ENCODE results near the gene ANKIB1.

Gene ANKIB1

DNA sequence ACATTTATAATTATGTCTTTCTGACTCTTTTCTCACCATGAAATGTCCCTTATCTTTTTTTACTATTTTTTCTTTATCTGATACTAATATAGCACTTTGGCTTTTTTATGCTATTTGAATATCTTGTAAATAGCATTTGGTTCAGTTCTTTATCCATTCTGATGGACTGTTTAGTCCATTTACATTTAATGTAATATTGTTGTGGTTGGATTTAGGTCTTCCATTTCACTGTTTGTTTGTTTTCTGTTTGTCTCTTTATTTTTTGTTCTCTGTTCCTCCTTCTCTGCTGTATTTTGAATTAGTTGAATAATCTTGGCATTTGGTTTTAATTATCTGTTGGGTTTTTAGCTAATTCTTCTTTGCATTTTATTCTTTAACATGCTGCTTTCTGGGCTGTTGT is 89.8 kb downstream of the ANKIB1 start:
- no peak for DNase-seq
- Mint-ChIP-seq H3K4me1 (no peaks in the 10 kb centered on the region), H3K9me3 (peaks cover 12% of the 10 kb centered on the region), H3K27ac (no peak overlapping the region), H3K4me3 (no peak overlapping the region), H3K36me3 (ENCODE audit: low read depth) (peaks cover 54% of the 10 kb centered on the region), H3K27me3 (ENCODE audit: low read depth, poor library complexity) (no peaks in the 10 kb centered on the region)
- no peak for TF ChIP-seq CTCF (IDR thresholded peaks at IDR 0.05)

GRCh38 chr7:92336662-92337340 is 91.0 kb downstream of the ANKIB1 start:
- Mint-ChIP-seq H3K4me3 (no peak overlapping the region), H3K27me3 (ENCODE audit: low read depth, poor library complexity) (no peaks in the 10 kb centered on the region), H3K4me1 (no peaks in the 10 kb centered on the region), H3K27ac (no peak overlapping the region), H3K36me3 (ENCODE audit: low read depth) (peaks cover 50% of the 10 kb centered on the region), H3K9me3 (peaks cover 12% of the 10 kb centered on the region)
- no peak for DNase-seq
- TF ChIP-seq CTCF (IDR thresholded peaks at IDR 0.05) = no peak

DNA sequence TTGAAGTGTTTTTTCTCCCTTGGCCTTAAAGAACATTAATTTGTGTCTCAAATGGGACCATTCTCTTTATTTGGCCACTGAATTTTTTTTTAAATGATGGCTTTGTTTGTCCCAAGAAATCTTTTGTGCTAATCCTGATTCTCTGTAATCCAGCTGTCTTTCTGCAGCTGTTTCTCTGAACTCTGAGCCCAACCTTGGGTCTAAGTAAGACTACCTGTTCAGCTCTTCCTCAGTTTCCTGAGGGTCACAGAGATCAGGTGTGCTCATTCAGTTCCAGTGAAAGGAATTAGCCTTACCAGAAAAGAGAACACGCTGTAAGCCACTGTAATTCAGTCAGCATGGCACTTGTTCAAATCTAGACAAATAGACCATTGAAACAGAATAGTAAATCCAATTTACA is 94.2 kb downstream of the ANKIB1 start:
- TF ChIP-seq CTCF (IDR thresholded peaks at IDR 0.05) = no peak
- H3K4me3 Mint-ChIP-seq = no peak overlapping the region

DNA sequence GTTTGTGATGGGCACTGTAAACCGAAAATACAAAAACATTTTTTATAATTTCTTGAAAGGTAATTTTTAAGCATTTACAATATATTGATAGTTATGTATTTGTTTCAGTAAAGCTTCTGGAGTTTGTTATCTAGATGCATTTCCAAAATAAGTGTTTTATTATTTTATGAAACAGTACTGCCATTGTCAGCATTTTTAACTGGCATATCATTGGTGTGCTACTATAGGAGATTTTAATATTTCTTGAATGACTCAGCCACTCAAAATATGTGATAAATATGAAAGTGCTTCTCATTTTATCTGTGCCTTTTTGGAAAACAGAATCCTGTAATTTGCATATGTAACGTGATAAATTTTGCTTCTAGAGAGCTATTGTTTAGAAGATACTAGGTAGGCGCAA is 97.9 kb downstream of the ANKIB1 start:
- Mint-ChIP-seq H3K4me1 (no peaks in the 10 kb centered on the region), H3K9me3 (no peaks in the 10 kb centered on the region), H3K27ac (no peak overlapping the region), H3K27me3 (ENCODE audit: low read depth, poor library complexity) (no peaks in the 10 kb centered on the region), H3K4me3 (no peak overlapping the region), H3K36me3 (ENCODE audit: low read depth) (peaks cover 29% of the 10 kb centered on the region)
- TF ChIP-seq CTCF (IDR thresholded peaks at IDR 0.05) = no peak
- no peak for DNase-seq

More for the DNA sequence above, 94.2 kb downstream of the ANKIB1 start:
- DNase-seq = no peak
- Mint-ChIP-seq H3K4me1 (no peaks in the 10 kb centered on the region), H3K36me3 (ENCODE audit: low read depth) (peaks cover 33% of the 10 kb centered on the region), H3K27me3 (ENCODE audit: low read depth, poor library complexity) (no peaks in the 10 kb centered on the region), H3K9me3 (peaks cover 12% of the 10 kb centered on the region), H3K27ac (no peak overlapping the region)

- no peaks in the 10 kb centered on the region for H3K4me1 Mint-ChIP-seq
- no peaks in the 10 kb centered on the region for H3K9me3 Mint-ChIP-seq
- no peak for TF ChIP-seq CTCF (IDR thresholded peaks at IDR 0.05)
- no peak overlapping the region for H3K4me3 Mint-ChIP-seq
- DNase-seq = no peak
- no peak overlapping the region for H3K27ac Mint-ChIP-seq
- no peaks in the 10 kb centered on the region for H3K27me3 Mint-ChIP-seq (ENCODE audit: low read depth, poor library complexity)
- peaks cover 35% of the 10 kb centered on the region for H3K36me3 Mint-ChIP-seq (ENCODE audit: low read depth)
Observed at GRCh38 chr7:92352009-92352408, 106.2 kb downstream of the ANKIB1 start.

DNA sequence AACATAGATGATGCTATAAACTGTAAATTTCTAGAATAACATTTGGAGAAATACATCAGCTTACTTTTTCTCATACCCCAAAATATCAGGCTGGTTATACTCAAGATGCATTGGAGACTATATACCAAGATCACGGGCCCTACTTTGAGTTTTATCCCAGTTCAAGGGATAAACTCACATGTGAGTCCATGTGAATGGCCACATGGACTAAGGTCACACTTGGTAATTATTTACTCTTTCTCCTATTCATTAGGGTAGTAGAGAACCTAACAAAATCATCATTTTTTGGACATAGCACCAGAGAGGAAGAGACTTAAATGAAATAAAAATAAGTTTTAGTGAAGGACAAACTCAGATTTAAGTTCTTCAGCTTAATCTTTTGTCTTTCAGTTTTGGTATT is 108.4 kb downstream of the ANKIB1 start:
- no peaks in the 10 kb centered on the region for H3K4me1 Mint-ChIP-seq
- peaks cover 28% of the 10 kb centered on the region for H3K36me3 Mint-ChIP-seq (ENCODE audit: low read depth)

More for the DNA sequence above, 108.4 kb downstream of the ANKIB1 start:
- Mint-ChIP-seq H3K27me3 (ENCODE audit: low read depth, poor library complexity) (no peaks in the 10 kb centered on the region), H3K27ac (no peak overlapping the region), H3K9me3 (no peaks in the 10 kb centered on the region), H3K4me3 (no peak overlapping the region)
- DNase-seq = no peak
- TF ChIP-seq CTCF (IDR thresholded peaks at IDR 0.05) = no peak
